HepG2 (cell line): Measurements from ENCODE around the gene CES1. TPM values are rescaled to one million over a fixed set of nuclear protein-coding genes. Genes with fewer than 3 reads are reported as not detected.
"Not testable (repeated sequence)": the region's sequence is repeated elsewhere in the genome, so short reads cannot be mapped to it uniquely, and the experiment has no call there.

Source experiments
- ATAC-seq: fragments of 200-7000 bp; cut with Tn5 transposase; 3 replicates; pipeline ENCODE4 v1.9.1; 2020; ENCODE audit warnings: mild to moderate bottlenecking, moderate library complexity
- BruUV-seq: library from RNA; stranded (reverse); fragments of 400-500 nt; replicated peaks from 2 replicates; lab custom pipeline; 2021; lab: Mats Ljungman, UMichigan
- CTCF ChIA-PET: fragments of 300-600 bp; formaldehyde crosslinking; extraction: SDS; loops from one replicate; lab custom pipeline; 2021; ENCODE audit warnings: low total read pairs, inconsistent platforms, low intra/inter-chr PET ratio; lab: Yijun Ruan, JAX
- POLR2A ChIA-PET: fragments of 350-600 bp; sonication (Branson Sonifier 250); formaldehyde crosslinking; loops from one replicate; lab custom pipeline; 2020; ENCODE audit warnings: antibody characterized with exemption, inconsistent platforms; lab: Yijun Ruan, JAX
- DNase-seq: peaks from one replicate; pipeline ENCODE4 v3.0.0-alpha.2; 2015; ENCODE audit warnings: low spot score
- FAIRE-seq: peaks from 3 replicates; lab custom pipeline; 2011; peaks lifted over from hg19 to GRCh38; lab: Jason Lieb, UNC
- H2AFZ ChIP-seq: one replicate; pipeline ENCODE4 v1.6.1; 2011; ENCODE audit warnings: low read length, inconsistent platforms
- H3K27ac ChIP-seq: fragments of 300-600 bp; 3 replicates; pipeline ENCODE4 v1.8.0; 2011; ENCODE audit warnings: mixed run types, mild to moderate bottlenecking, mixed read lengths, low read length, inconsistent platforms; ENCODE audit not compliant: insufficient read depth; ENCODE audit errors: extremely low read length
- H3K27me3 ChIP-seq, 2 experiments: fragments of 200-600 bp in 1 of 2; 2 replicates in 1 of 2; 3 replicates in 1 of 2; pipeline versions ENCODE4 v1.6.0 to v1.8.0; 2011; ENCODE audit warnings: low read length in 2 of 2, mild to moderate bottlenecking in 2 of 2, moderate library complexity in 2 of 2, inconsistent platforms in 1 of 2; ENCODE audit not compliant: insufficient read depth in 2 of 2, control insufficient read depth in 1 of 2
- H3K36me3 ChIP-seq, 2 experiments: fragments of 200-600 bp in 1 of 2; replicated peaks in 1 of 2; 2 replicates in 1 of 2; 3 replicates in 1 of 2; pipeline versions ENCODE4 v1.5.1 to v1.8.0; 2011; ENCODE audit warnings: low read length in 2 of 2, inconsistent platforms in 1 of 2; ENCODE audit not compliant: insufficient read depth in 2 of 2, control insufficient read depth in 1 of 2
- H3K4me1 ChIP-seq: 2 replicates; pipeline ENCODE4 v1.5.1; 2012; ENCODE audit warnings: low read length, inconsistent platforms; ENCODE audit not compliant: insufficient read depth
- H3K4me2 ChIP-seq: 2 replicates; pipeline ENCODE4 v1.6.0; 2011; ENCODE audit warnings: low read depth, low read length, inconsistent platforms
- H3K4me3 ChIP-seq, 3 experiments: fragments of 200-600 bp in 1 of 3; sonication (generic), shearing (Covaris generic) in 1 of 3; replicated peaks in 1 of 3; 2 replicates each; pipeline ENCODE4 v1.5.1; 2011 to 2016; ENCODE audit warnings: low read length in 3 of 3, inconsistent platforms in 2 of 3, low read depth in 2 of 3, mild to moderate bottlenecking in 2 of 3, control low read depth in 1 of 3, mixed read lengths in 1 of 3; ENCODE audit not compliant: insufficient read depth in 1 of 3
- H3K79me2 ChIP-seq: one replicate; pipeline ENCODE4 v1.6.1; 2011; ENCODE audit warnings: low read length, inconsistent platforms; ENCODE audit not compliant: insufficient read depth
- H3K9ac ChIP-seq: 2 replicates; pipeline ENCODE4 v1.6.0; 2011; ENCODE audit warnings: mild to moderate bottlenecking, low read depth, low read length, inconsistent platforms; ENCODE audit not compliant: insufficient read depth
- H3K9me3 ChIP-seq: 2 replicates; pipeline ENCODE4 v1.5.1; 2012; ENCODE audit warnings: mild to moderate bottlenecking, low read length
- H4K20me1 ChIP-seq: 2 replicates; pipeline ENCODE4 v1.6.0; 2011; ENCODE audit warnings: inconsistent platforms, mild to moderate bottlenecking, low read length, moderate library complexity; ENCODE audit not compliant: insufficient read depth
- FOXA3 ChIP-seq: IDR thresholded peaks from 2 replicates; pipeline ENCODE4 v1.6.1; 2016; ENCODE audit warnings: missing genetic modification reagents, missing compliant biosample characterization
- KLF6 ChIP-seq: IDR thresholded peaks from 2 replicates; pipeline ENCODE4 v1.8.0; 2016; ENCODE audit warnings: missing biosample characterization, missing genetic modification reagents
- NAIF1 ChIP-seq: sonication (generic); formaldehyde crosslinking; IDR thresholded peaks from 2 replicates; pipeline ENCODE4 v1.5.0; 2020; ENCODE audit warnings: mild to moderate bottlenecking, missing genetic modification reagents, borderline replicate concordance
- ZNF124 ChIP-seq: sonication (generic); formaldehyde crosslinking; IDR thresholded peaks from 2 replicates; pipeline ENCODE4 v1.4.0; 2020; ENCODE audit warnings: missing genetic modification reagents
- ZNF333 ChIP-seq: sonication (generic); formaldehyde crosslinking; IDR thresholded peaks from 2 replicates; pipeline ENCODE4 v1.4.0; 2020; ENCODE audit warnings: mild to moderate bottlenecking, missing genetic modification reagents, borderline replicate concordance
- ZNF550 ChIP-seq: sonication (generic); formaldehyde crosslinking; IDR thresholded peaks from 2 replicates; pipeline ENCODE4 v1.4.0; 2020; ENCODE audit warnings: mild to moderate bottlenecking, missing genetic modification reagents, borderline replicate concordance
- ZNF768 ChIP-seq: sonication (generic); formaldehyde crosslinking; IDR thresholded peaks from 2 replicates; pipeline ENCODE4 v1.4.0; 2020; ENCODE audit warnings: missing genetic modification reagents
- ZNF777 ChIP-seq: sonication (generic); formaldehyde crosslinking; IDR thresholded peaks from 2 replicates; pipeline ENCODE4 v1.4.0; 2020; ENCODE audit warnings: missing genetic modification reagents
- WGBS: methylation state at CpG from one replicate; pipeline ENCODE4 v1.1.6; 2017; ENCODE audit warnings: low lambda C conversion rate; 5-methylcytosine and 5-hydroxymethylcytosine counted together
- in situ Hi-C: cut with HindIII; loops from 2 replicates; pipeline ENCODE4 v1.10.0; 2017; ENCODE audit warnings: low pct_unique_long_range_greater_than_20kb; ENCODE audit not compliant: extremely low pct_ligation_motif_present
- intact Hi-C: fragments of 100-400 bp; cut with micrococcal nuclease; formaldehyde crosslinking; loops from one replicate; pipeline ENCODE4 v1.10.0; 2022; ENCODE audit not compliant: unreplicated experiment
- polyA plus RNA-seq, 8 experiments: library from polyadenylated mRNA; depleted of rRNA in 3 of 8; stranded (reverse) in 7 of 8; unstranded in 1 of 8; fragments of >200 nt; fragmentation: Illumina TruSeq in 4 of 8; extraction: Trizol in 4 of 8; gene quantifications; 2 replicates each; pipeline versions ENCODE4 v1.2.1 to v1.2.3, GENCODE V29; 2011 to 2016; ENCODE audit warnings: low read depth in 4 of 8, missing spikeins in 1 of 8, mixed read lengths in 1 of 8; ENCODE audit not compliant: insufficient read depth in 1 of 8
- total RNA-seq, 5 experiments: library from RNA; depleted of rRNA; stranded (reverse); fragments of >200 nt; fragmentation: Illumina TruSeq; extraction: Trizol; gene quantifications; 2 replicates each; pipeline ENCODE4 v1.2.3, GENCODE V29; 2016; ENCODE audit warnings: low read depth in 1 of 5

The CES1 gene
- total and polyA plus RNA-seq, 2 of the 13 experiments (the other 11 are each of a cell fraction or from before 2014, with no cell fraction given): 136 to 198 TPM

- H3K9ac ChIP-seq, H3K27me3 ChIP-seq, POLR2A ChIA-PET, FAIRE-seq, ATAC-seq, DNase-seq, intact Hi-C loops, H3K79me2 ChIP-seq, H3K4me2 ChIP-seq, H3K4me1 ChIP-seq, H3K27ac ChIP-seq, H2AFZ ChIP-seq, H3K4me3 ChIP-seq, CTCF ChIA-PET, BruUV-seq, H3K36me3 ChIP-seq, H4K20me1 ChIP-seq, H3K9me3 ChIP-seq, in situ Hi-C loops: not testable (repeated sequence)
- peak; percentile 40; the same call in 1 of the 2 replicates for TF ChIP-seq ZNF768 (CRISPR knock-in tag)
- WGBS: 0% methylated on average over 1 of the region's 1 CpG
Measured at GRCh38 chr16:55857650-55858049, 24.8 kb upstream of the CES1 start.

GRCh38 chr16:55856950-55857349, 24.1 kb upstream of the CES1 start:
- intact Hi-C loops: no loop called here
- FAIRE-seq (no peak), ATAC-seq (no peak), DNase-seq (no peak)
- Histone ChIP-seq H3K9ac (no peak overlapping the region), H3K4me2 (no peak overlapping the region), H3K27ac (no peak overlapping the region), H3K36me3 (no peaks in the 10 kb centered on the region), H3K4me1 (no peaks in the 10 kb centered on the region), H4K20me1 (no peaks in the 10 kb centered on the region), H3K27me3 (peaks cover 0 to 2% of the 10 kb centered on the region in 2 experiments; a peak in 1 of 5 replicates), H3K9me3 (no peaks in the 10 kb centered on the region), H2AFZ (no peak overlapping the region), H3K79me2 (no peaks in the 10 kb centered on the region), H3K4me3 (no peak overlapping the region)
- TF ChIP-seq FOXA3 (CRISPR knock-in tag) (no peak), ZNF124 (no peak), KLF6 (CRISPR knock-in tag) (no peak), ZNF333 (CRISPR knock-in tag) (no peak), ZNF550 (no peak), NAIF1 (no peak), ZNF777 (CRISPR knock-in tag) (no peak)
- POLR2A ChIA-PET: no interaction called here
- CTCF ChIA-PET: no interaction called here
- 16% methylated on average over 3 of the region's 3 CpGs for WGBS
- BruUV-seq: no TSS peak
- in situ Hi-C loops: no loop called here
